SU-DHL-6 (cell line): ENCODE results near the gene KIF13A.

ENCODE experiments used
- H2AFZ ChIP-seq: fragments of 200-600 bp; sonication (generic); 2 replicates; pipeline ENCODE4 v1.6.1; 2014; ENCODE audit warnings: low read depth, mild to moderate bottlenecking, moderate library complexity, mixed read lengths, antibody characterized with exemption, low read length; ENCODE audit not compliant: severe bottlenecking
- H3F3A ChIP-seq: fragments of 200-600 bp; shearing (Covaris generic); 2 replicates; pipeline ENCODE4 v1.6.0; 2016; ENCODE audit warnings: antibody characterized with exemption, mild to moderate bottlenecking; ENCODE audit not compliant: insufficient read depth
- H3K27ac ChIP-seq: fragments of 200-600 bp; sonication (generic); 2 replicates; pipeline ENCODE4 v1.5.1; 2016; ENCODE audit warnings: low read depth, mild to moderate bottlenecking, low read length, moderate library complexity, mixed read lengths
- H3K27me3 ChIP-seq: fragments of 200-600 bp; sonication (generic), shearing (Covaris generic); 2 replicates; pipeline ENCODE4 v1.6.0; 2014; ENCODE audit warnings: mild to moderate bottlenecking, low read length
- H3K36me3 ChIP-seq: fragments of 200-600 bp; sonication (generic); 2 replicates; pipeline ENCODE4 v1.6.1; 2014; ENCODE audit warnings: mild to moderate bottlenecking, low read length, mixed read lengths
- H3K4me2 ChIP-seq: fragments of 300-600, 200-600 bp; shearing (Covaris generic), sonication (generic); 2 replicates; pipeline ENCODE4 v1.6.0; 2014; ENCODE audit warnings: low read length, low read depth, mild to moderate bottlenecking; ENCODE audit not compliant: poor library complexity, severe bottlenecking
- H3K4me3 ChIP-seq: fragments of 200-600 bp; sonication (generic); 2 replicates; pipeline ENCODE4 v1.5.1; 2014; ENCODE audit warnings: antibody characterized with exemption, low read length, mild to moderate bottlenecking, mixed read lengths; ENCODE audit not compliant: insufficient read depth, poor library complexity, severe bottlenecking
- H3K79me2 ChIP-seq: fragments of 200-600 bp; sonication (generic); 2 replicates; pipeline ENCODE4 v1.6.1; 2014; ENCODE audit warnings: mild to moderate bottlenecking, low read length, moderate library complexity; ENCODE audit not compliant: insufficient read depth
- H3K9ac ChIP-seq: fragments of 200-600 bp; sonication (generic); 2 replicates; pipeline ENCODE4 v1.7.0; 2014; ENCODE audit warnings: mild to moderate bottlenecking, low read length
- H3K9me2 ChIP-seq: fragments of 200-600 bp; sonication (generic); replicated peaks from 2 replicates; pipeline ENCODE4 v1.6.1; 2014; ENCODE audit warnings: low read length; ENCODE audit not compliant: insufficient read depth
- H3K9me3 ChIP-seq: fragments of 200-600 bp; sonication (generic); 2 replicates; pipeline ENCODE4 v1.6.1; 2014; ENCODE audit warnings: low read length, mixed read lengths; ENCODE audit not compliant: insufficient read depth
- H4K20me1 ChIP-seq: fragments of 200-600 bp; sonication (generic); 2 replicates; pipeline ENCODE4 v1.6.1; 2014; ENCODE audit warnings: low read depth, mild to moderate bottlenecking, antibody characterized with exemption, low read length, moderate library complexity, mixed read lengths
- EZH2phosphoT487 ChIP-seq: fragments of 200-600 bp; sonication (generic), shearing (Covaris generic); conservative IDR thresholded peaks from 2 replicates; pipeline ENCODE4 v1.6.1; 2018; ENCODE audit warnings: mild to moderate bottlenecking, antibody characterized with exemption, low read length, moderate library complexity, mixed read lengths
- TF ChIP-seq, protein P1 (sequence below): fragments of 200-600 bp; sonication (generic); IDR thresholded peaks from one replicate; pipeline ENCODE4 v1.5.1; 2017; ENCODE audit warnings: antibody characterized with exemption, mild to moderate bottlenecking, low read length, moderate library complexity; ENCODE audit not compliant: insufficient read depth, poor library complexity, severe bottlenecking

KIF13A gene

DNA sequence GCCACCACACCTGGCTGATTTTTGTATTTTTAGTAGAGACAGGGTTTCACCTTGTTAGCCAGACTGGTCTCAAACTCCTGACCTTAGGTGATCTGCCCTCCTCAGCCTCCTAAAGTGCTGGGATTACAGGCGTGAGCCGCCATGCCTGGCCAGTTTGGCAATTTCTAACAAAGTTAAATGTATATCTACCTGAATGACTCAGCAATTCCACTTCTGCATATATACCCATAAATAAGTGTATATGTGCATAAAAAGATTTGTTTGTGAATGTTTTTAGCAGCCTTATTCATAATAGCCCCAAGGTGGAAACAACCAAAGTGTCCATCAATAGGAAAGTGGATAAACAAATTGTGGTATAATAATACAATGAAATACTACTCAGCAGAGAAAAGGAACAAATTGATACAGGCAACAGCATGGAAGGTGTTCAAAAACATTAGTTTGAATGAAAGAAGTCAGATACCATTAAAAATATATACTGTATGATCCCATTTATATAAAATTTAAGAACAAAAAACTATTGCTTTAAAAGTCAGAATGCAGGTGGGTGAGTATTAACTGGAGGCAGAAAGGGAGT, 44.3 kb upstream of the KIF13A start:
- Histone ChIP-seq H3K36me3 (no peaks in the 10 kb centered on the region), H4K20me1 (no peaks in the 10 kb centered on the region), H3K79me2 (no peaks in the 10 kb centered on the region), H3K27ac (no peak overlapping the region), H3F3A (no peaks in the 10 kb centered on the region), H3K9ac (no peak overlapping the region), H3K4me3 (no peak overlapping the region), H3K4me2 (no peak overlapping the region), H3K9me3 (no peaks in the 10 kb centered on the region), H3K27me3 (no peaks in the 10 kb centered on the region), H2AFZ (no peak overlapping the region), H3K9me2 (no peaks in the 10 kb centered on the region)
- TF ChIP-seq EZH2phosphoT487: no peak
- TF ChIP-seq, protein P1, sequence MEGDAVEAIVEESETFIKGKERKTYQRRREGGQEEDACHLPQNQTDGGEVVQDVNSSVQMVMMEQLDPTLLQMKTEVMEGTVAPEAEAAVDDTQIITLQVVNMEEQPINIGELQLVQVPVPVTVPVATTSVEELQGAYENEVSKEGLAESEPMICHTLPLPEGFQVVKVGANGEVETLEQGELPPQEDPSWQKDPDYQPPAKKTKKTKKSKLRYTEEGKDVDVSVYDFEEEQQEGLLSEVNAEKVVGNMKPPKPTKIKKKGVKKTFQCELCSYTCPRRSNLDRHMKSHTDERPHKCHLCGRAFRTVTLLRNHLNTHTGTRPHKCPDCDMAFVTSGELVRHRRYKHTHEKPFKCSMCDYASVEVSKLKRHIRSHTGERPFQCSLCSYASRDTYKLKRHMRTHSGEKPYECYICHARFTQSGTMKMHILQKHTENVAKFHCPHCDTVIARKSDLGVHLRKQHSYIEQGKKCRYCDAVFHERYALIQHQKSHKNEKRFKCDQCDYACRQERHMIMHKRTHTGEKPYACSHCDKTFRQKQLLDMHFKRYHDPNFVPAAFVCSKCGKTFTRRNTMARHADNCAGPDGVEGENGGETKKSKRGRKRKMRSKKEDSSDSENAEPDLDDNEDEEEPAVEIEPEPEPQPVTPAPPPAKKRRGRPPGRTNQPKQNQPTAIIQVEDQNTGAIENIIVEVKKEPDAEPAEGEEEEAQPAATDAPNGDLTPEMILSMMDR: no peak

DNA sequence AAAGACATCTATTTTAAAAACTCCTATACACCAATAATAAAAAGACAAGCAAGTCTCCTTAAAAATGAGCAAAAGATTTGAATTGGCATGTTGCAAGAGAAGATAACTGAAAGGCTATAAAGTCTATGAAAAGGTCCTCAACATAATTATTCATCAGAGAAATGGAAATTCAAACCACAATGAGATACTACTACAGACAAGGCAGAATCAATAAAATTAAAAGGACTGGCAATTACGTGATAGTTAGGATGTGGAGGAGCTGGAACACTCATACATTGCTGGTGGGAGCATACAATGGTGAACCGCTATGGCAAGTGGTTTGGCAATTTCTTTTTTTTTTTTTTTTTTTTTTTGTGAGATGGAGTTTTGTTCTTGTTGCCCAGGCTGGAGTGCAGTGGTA, 43.8 kb upstream of the KIF13A start:
- Histone ChIP-seq H4K20me1 (no peaks in the 10 kb centered on the region), H3K36me3 (no peaks in the 10 kb centered on the region), H3K9ac (no peak overlapping the region), H3K27ac (no peak overlapping the region), H3K27me3 (no peaks in the 10 kb centered on the region), H3F3A (no peaks in the 10 kb centered on the region), H3K4me3 (no peak overlapping the region), H3K9me2 (no peaks in the 10 kb centered on the region), H2AFZ (no peak overlapping the region), H3K9me3 (no peaks in the 10 kb centered on the region), H3K4me2 (no peak overlapping the region), H3K79me2 (no peaks in the 10 kb centered on the region)
- TF ChIP-seq, protein P1: no peak
- no peak for TF ChIP-seq EZH2phosphoT487

DNA sequence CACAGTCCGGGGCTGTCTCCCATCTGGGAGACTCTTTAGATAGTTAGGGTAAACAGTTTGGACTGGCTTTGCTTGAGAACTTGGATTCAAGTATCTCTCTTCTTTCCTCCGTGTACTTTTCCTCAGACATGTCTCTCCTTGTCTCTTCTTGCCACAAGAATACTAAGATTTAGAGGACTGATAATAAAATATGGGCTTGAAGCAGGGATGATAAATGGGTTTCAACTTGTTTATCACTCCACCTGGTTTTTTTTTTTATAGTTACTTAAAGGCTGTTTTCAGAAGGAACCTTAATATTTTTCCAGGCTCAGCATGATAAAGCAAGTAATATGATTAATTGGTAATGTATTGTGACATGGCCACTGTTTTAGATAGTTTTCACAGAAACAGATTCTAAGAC, 40.9 kb upstream of the KIF13A start:
- no peaks in the 10 kb centered on the region for H3K79me2 ChIP-seq
- TF ChIP-seq EZH2phosphoT487: no peak
- TF ChIP-seq, protein P1: no peak
- no peak overlapping the region for H3K4me3 ChIP-seq
- no peaks in the 10 kb centered on the region for H3K36me3 ChIP-seq
- no peak overlapping the region for H3K4me2 ChIP-seq
- H3F3A ChIP-seq: no peaks in the 10 kb centered on the region
- no peak overlapping the region for H2AFZ ChIP-seq
- H4K20me1 ChIP-seq: no peaks in the 10 kb centered on the region
- no peaks in the 10 kb centered on the region for H3K9me2 ChIP-seq
- H3K27ac ChIP-seq: no peak overlapping the region
- H3K27me3 ChIP-seq: no peaks in the 10 kb centered on the region
- no peak overlapping the region for H3K9ac ChIP-seq
- H3K9me3 ChIP-seq: no peaks in the 10 kb centered on the region
